ENCODE measurements around the gene LY6G6C. TPM values are rescaled to one million over a fixed set of nuclear protein-coding genes. Genes with fewer than 3 reads are reported as not detected.

LY6G6C gene
- total RNA-seq, 1 donor, result not detected

- Histone ChIP-seq H3K4me1 (ENCODE audit: insufficient read depth, low read length) (no peaks in the 10 kb centered on the region), H4K20me1 (ENCODE audit: insufficient read depth, low read length) (no peaks in the 10 kb centered on the region), H3K9me3 (ENCODE audit: low read depth, low read length) (no peaks in the 10 kb centered on the region), H3K4me3 (ENCODE audit: insufficient read depth, low read length) (no peak overlapping the region), H3K36me3 (ENCODE audit: insufficient read depth, low read length) (peaks cover 14% of the 10 kb centered on the region), H3K4me2 (ENCODE audit: insufficient read depth, low read length) (no peak overlapping the region), H3K27ac (ENCODE audit: low read depth, low read length) (no peak overlapping the region), H3K27me3 (ENCODE audit: insufficient read depth, low read length) (no peaks in the 10 kb centered on the region), H2AFZ (ENCODE audit: low read length) (no peak overlapping the region), H3K79me2 (ENCODE audit: insufficient read depth, low read length) (no peaks in the 10 kb centered on the region)
- TF ChIP-seq CTCF (IDR thresholded peaks at IDR 0.05; ENCODE audit: extremely low read depth, low read depth, low read length), result no peak
- DNase-seq (ENCODE audit: insufficient read length, low spot score, missing footprints), result no peak
Observed at GRCh38 chr6:31722173-31722572, 627 bp upstream of the LY6G6C start.

- no peak overlapping the region for H2AFZ ChIP-seq (ENCODE audit: low read length)
- no peaks in the 10 kb centered on the region for H3K4me1 ChIP-seq (ENCODE audit: insufficient read depth, low read length)
- H4K20me1 ChIP-seq (ENCODE audit: insufficient read depth, low read length), result no peaks in the 10 kb centered on the region
- DNase-seq (ENCODE audit: insufficient read length, low spot score, missing footprints), result no peak
- H3K27me3 ChIP-seq (ENCODE audit: insufficient read depth, low read length), result no peaks in the 10 kb centered on the region
- no peaks in the 10 kb centered on the region for H3K79me2 ChIP-seq (ENCODE audit: insufficient read depth, low read length)
- no peaks in the 10 kb centered on the region for H3K9me3 ChIP-seq (ENCODE audit: low read depth, low read length)
- no peak overlapping the region for H3K27ac ChIP-seq (ENCODE audit: low read depth, low read length)
- H3K4me3 ChIP-seq (ENCODE audit: insufficient read depth, low read length), result no peak overlapping the region
- no peak overlapping the region for H3K4me2 ChIP-seq (ENCODE audit: insufficient read depth, low read length)
- no peaks in the 10 kb centered on the region for H3K36me3 ChIP-seq (ENCODE audit: insufficient read depth, low read length)
- TF ChIP-seq CTCF (IDR thresholded peaks at IDR 0.05; ENCODE audit: extremely low read depth, low read depth, low read length), result no peak
Observed at GRCh38 chr6:31720196-31720770, 1.3 kb downstream of the LY6G6C start.

GRCh38 chr6:31719001-31719400 is 2.5 kb downstream of the LY6G6C start:
- Histone ChIP-seq H3K27ac (ENCODE audit: low read depth, low read length) (no peak overlapping the region), H2AFZ (ENCODE audit: low read length) (no peak overlapping the region), H3K27me3 (ENCODE audit: insufficient read depth, low read length) (peaks cover 5% of the 10 kb centered on the region), H3K4me3 (ENCODE audit: insufficient read depth, low read length) (no peak overlapping the region), H3K79me2 (ENCODE audit: insufficient read depth, low read length) (no peaks in the 10 kb centered on the region), H3K4me2 (ENCODE audit: insufficient read depth, low read length) (no peak overlapping the region), H3K36me3 (ENCODE audit: insufficient read depth, low read length) (no peaks in the 10 kb centered on the region), H3K9me3 (ENCODE audit: low read depth, low read length) (no peaks in the 10 kb centered on the region), H4K20me1 (ENCODE audit: insufficient read depth, low read length) (no peaks in the 10 kb centered on the region), H3K4me1 (ENCODE audit: insufficient read depth, low read length) (no peaks in the 10 kb centered on the region)
- no peak for DNase-seq (ENCODE audit: insufficient read length, low spot score, missing footprints)
- TF ChIP-seq CTCF (IDR thresholded peaks at IDR 0.05; ENCODE audit: extremely low read depth, low read depth, low read length), result no peak

GRCh38 chr6:31718265-31718664 is 3.3 kb downstream of the LY6G6C start:
- no peak for DNase-seq (ENCODE audit: insufficient read length, low spot score, missing footprints)
- no peaks in the 10 kb centered on the region for H3K4me1 ChIP-seq (ENCODE audit: insufficient read depth, low read length)
- TF ChIP-seq CTCF (IDR thresholded peaks at IDR 0.05; ENCODE audit: extremely low read depth, low read depth, low read length), result no peak
- no peak overlapping the region for H3K4me3 ChIP-seq (ENCODE audit: insufficient read depth, low read length)
- H4K20me1 ChIP-seq (ENCODE audit: insufficient read depth, low read length), result no peaks in the 10 kb centered on the region
- H3K4me2 ChIP-seq (ENCODE audit: insufficient read depth, low read length), result no peak overlapping the region
- no peaks in the 10 kb centered on the region for H3K9me3 ChIP-seq (ENCODE audit: low read depth, low read length)
- H2AFZ ChIP-seq (ENCODE audit: low read length), result no peak overlapping the region
- no peak overlapping the region for H3K27ac ChIP-seq (ENCODE audit: low read depth, low read length)
- no peaks in the 10 kb centered on the region for H3K79me2 ChIP-seq (ENCODE audit: insufficient read depth, low read length)
- H3K27me3 ChIP-seq (ENCODE audit: insufficient read depth, low read length), result peaks cover 6% of the 10 kb centered on the region
- H3K36me3 ChIP-seq (ENCODE audit: insufficient read depth, low read length), result no peaks in the 10 kb centered on the region

Measured in osteoblast (primary cell).